GM04503 (cell line): ENCODE measurements around the gene SLU7.

Experiments used
- DNase-seq: peaks from one replicate; pipeline ENCODE4 v3.0.0-alpha.2; 2012; ENCODE audit warnings: low read depth

SLU7 gene

GRCh38 chr5:160367261-160367660 lies 51.6 kb downstream of the SLU7 start:
- no peak for DNase-seq

DNA sequence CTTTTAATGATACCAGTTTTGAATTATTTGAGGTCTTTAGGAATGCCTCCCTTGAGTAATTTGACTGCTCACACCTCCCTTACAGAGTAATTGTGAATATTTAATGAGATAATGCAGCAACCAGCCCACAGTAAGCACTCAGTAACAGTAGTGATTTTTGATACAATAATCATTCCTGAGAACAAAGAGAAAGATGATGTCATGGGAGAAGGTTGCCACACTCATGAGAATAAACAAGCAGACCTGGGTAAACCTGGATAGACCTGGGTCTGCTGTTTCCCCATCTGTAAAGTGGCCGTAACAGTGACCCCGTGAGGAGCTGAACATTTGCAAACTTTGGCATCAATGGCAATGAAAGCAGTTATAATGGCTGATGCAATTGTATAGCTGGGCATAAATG lies 52.7 kb downstream of the SLU7 start:
- no peak for DNase-seq

DNA sequence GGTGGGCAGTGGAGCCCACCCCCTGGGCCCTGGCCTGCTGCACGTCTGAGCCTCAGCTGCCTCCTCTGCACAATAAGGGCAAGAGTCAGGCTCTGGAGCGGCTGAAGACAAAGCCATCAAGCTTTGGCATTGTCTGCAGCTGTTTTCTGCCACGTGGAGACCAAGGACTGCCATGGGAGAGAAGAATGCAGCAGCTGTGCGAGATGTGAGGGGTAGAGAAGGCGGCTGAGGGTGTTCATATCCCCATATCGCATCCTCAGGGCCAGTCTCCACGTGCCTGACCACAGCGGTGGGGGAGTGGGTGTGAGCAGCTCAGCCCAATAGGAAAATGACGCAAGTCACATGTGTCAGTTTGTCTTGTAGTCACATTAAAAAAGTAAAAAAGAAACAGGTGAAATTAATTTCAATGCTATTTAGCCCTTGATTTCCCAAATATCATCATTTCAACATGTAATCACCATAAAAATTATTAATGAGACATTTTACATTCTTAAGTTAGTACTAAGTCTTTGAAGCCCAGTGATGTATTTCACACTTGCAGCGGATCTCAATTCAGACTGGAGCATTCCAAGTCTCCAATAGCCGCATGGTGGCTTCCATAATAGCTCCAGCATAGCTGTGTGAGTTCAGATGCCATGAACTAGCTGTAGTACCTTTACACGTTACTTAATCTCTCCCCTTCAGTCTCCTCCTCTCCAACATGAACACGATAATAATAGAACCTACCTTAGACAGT lies 55.1 kb downstream of the SLU7 start:
- no peak for DNase-seq

DNA sequence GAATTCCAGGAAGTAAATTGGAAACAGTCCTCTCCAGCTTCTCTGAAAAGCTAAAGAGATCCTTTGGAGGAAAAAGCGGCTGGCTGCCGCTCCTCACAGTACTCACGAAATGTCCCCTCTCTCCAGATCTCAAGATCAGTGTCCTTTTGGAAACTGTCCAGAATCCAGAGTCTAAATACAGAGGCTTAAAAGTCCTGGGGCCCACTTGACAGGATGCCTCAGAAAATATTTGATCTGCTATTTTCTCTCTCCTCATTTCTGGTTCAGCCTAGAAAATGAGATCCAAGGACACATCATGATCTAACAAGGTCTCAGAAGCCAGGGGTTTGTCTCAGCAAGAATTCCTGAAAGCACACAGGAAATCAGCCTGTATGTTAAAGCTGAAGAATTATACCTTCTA lies 55.7 kb downstream of the SLU7 start:
- no peak for DNase-seq

GRCh38 chr5:160361624-160362228 lies 57.2 kb downstream of the SLU7 start:
- DNase-seq = no peak

- DNase-seq = no peak
Measured at GRCh38 chr5:160360310-160360709, 58.6 kb downstream of the SLU7 start.

- no peak for DNase-seq
Measured at GRCh38 chr5:160359816-160360215, 59.1 kb downstream of the SLU7 start.

DNA sequence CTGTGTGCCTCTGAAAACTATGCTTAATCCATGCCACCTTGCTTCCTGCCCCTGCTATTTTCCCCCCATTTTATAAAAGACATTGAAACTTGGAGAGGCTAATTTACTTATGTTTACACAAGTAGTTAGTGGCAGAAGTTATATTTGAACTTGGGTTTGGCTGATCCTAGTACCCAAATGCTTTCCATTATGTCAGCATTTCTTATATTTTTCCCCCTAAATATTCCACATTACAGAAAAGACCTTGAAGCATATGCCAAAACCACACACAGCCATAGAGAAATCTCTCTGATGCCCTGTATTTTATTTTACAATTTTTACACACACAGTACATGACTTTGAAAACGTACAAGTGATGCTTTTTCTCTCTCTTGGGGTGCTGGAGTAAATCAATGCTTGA lies 59.6 kb downstream of the SLU7 start:
- no peak for DNase-seq

DNA sequence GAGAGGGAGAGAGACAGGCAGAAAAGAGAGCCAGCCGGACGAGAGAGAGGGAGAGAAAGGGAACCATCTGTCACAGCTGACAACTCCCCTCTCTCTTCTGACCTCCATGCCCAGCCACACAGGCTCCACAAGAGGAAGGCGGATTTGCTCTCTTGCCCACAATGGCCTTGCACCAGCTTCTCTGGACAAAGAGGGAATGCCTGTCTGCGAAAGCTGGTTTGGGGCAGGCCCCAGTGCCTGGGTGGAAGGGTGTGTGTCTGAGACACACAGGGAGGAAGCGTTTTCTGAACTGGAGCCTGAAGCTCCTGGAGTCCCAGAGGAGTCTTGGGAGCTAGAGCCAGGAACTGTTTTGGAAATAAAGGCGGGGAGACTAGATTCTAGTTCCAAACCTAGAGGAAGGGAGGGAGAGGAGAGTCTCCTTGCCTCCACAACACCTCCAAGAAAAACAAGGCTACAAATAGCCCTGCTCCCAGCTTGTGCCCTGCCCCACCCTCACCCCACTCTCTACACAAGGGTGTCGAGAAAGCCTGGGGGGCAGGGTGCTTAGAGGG lies 60.9 kb downstream of the SLU7 start:
- no peak for DNase-seq

DNA sequence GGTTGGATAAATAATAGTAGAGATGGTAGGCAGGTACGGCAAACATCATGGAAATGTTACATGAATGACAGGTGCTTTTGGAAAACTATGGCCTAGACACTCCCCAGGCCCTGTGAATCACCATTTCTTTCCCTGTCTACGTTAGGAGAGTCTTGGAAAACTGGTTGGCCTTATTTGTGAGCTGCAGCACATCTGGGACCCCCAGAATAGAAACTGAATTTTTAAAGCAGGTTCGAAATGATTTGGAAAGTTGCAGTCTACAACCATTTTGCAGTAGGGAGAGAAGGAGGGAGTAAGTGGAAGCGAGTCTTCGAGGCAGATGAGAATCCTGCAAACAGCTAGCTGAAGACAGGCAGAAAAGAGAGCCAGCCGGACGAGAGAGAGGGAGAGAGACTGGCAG lies 61.5 kb downstream of the SLU7 start:
- no peak for DNase-seq

GRCh38 chr5:160356550-160357347 lies 62.1 kb downstream of the SLU7 start:
- no peak for DNase-seq

DNA sequence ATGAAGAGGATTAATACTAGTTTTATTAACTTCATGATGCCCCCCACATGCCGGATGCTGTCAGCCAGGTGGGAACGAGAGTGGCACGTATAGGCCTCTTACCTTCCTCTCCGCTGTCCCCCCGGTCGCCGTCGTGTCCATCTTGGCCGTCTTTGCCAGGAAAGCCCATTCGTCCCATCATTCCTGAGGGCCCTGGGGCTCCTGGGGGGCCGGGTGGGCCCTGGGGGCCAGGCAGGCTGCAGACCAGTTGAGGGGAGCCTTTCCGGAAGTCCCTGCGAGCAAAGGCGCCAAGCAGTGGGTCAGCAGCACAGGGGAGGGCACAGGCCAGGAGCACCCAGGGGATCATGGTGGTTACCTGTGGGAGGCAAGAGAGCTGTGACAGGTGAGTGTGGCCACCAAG lies 64.2 kb downstream of the SLU7 start:
- DNase-seq = no peak

- DNase-seq = no peak
Measured at GRCh38 chr5:160353379-160353778, 65.5 kb downstream of the SLU7 start.

DNA sequence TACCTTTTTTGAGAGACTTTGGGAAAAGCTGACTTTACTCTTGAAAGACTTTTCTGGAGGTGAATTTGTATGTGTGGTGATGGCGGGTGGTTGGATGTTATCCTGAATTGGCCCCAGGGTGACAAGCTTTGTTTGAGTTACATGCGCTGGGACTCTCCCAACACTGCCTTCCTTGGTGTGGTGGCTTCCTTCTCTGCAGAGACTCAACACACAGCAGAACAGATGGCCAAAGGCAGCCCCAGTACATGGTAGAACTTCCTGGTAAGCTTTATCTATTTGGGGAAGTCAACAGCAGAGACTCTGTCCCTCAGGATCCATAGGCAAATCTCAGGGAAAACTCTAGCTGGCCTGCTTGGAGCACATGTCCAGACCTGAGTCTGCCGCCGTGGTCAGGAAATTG lies 66.6 kb downstream of the SLU7 start:
- DNase-seq = no peak
